HK-2 (cell line): ENCODE data around the gene UGT2B17.
A peak's percentile ranks its signal among the peaks of the same experiment; 100 is the strongest.
"Not testable (repeated sequence)": the region's sequence is repeated elsewhere in the genome, so short reads cannot be mapped to it uniquely, and the experiment has no call there.

Source experiments
- DNase-seq: peaks from one replicate; pipeline ENCODE4 v3.0.0-alpha.2; 2018; ENCODE audit not compliant: unreplicated experiment

UGT2B17 gene

DNA sequence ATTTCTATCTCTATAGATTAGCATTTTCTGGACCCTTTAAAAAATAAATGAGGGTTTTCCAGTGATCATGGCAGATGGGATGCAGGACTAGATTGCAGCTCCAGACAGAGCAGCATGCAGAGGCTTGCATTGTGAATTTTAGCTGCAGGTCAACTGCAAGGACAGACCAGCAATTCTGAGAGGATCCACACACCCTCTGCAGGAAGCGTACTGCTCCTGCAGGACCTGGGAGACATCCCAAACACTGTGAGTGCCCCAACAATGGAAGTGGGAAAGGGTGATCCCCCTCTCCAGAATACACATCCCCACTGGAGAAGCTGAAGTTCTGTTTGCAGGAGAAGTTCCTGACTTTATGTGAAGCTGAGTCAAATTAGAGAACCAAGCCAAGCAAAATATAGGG is 7.1 kb downstream of the UGT2B17 start:
- DNase-seq = not testable (repeated sequence)

DNA sequence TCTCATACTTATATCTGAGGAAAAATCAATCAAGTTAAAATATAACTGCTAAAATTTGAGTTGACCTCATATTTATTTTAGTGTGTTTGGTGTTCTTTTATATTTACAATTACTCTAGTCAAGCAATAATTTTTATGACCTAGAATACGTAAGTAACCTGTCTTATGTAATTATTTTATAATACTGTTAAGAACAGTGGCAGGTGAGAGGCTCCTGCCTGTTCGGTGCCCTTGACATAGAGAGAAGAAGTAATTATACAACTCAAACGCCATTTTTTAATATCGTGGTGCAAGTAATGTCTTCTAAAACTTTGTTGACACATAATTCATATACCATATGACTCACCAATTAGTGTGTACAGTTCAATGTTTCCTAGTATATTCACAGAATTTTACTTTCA is 7.6 kb downstream of the UGT2B17 start:
- DNase-seq = not testable (repeated sequence)

- DNase-seq = not testable (repeated sequence)
These were observed 9.8 kb downstream of the UGT2B17 start for GRCh38 chr4:68566364-68566763.

DNA sequence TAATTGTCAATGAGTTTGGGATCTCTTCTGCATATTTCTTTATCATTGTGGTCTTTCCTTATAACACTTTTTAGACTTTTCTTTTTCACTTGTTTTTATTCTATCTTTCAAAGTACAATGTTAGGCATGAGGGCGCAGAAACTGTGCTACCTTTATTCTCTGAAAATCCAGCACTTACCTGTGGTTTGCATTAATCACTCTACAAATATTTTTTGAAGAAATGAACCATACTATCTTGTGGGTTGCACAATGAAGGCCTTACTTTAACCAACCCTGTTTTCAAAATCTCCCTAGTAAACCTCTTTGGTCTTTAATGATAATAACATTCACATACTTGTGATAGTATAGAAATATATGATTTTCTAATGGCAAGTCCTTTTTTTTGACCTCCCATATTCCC is 11.0 kb downstream of the UGT2B17 start:
- not testable (repeated sequence) for DNase-seq

- DNase-seq = not testable (repeated sequence)
These were observed 15.6 kb downstream of the UGT2B17 start for GRCh38 chr4:68560364-68561070.

GRCh38 chr4:68553830-68554229 is 22.3 kb downstream of the UGT2B17 start:
- not testable (repeated sequence) for DNase-seq

DNA sequence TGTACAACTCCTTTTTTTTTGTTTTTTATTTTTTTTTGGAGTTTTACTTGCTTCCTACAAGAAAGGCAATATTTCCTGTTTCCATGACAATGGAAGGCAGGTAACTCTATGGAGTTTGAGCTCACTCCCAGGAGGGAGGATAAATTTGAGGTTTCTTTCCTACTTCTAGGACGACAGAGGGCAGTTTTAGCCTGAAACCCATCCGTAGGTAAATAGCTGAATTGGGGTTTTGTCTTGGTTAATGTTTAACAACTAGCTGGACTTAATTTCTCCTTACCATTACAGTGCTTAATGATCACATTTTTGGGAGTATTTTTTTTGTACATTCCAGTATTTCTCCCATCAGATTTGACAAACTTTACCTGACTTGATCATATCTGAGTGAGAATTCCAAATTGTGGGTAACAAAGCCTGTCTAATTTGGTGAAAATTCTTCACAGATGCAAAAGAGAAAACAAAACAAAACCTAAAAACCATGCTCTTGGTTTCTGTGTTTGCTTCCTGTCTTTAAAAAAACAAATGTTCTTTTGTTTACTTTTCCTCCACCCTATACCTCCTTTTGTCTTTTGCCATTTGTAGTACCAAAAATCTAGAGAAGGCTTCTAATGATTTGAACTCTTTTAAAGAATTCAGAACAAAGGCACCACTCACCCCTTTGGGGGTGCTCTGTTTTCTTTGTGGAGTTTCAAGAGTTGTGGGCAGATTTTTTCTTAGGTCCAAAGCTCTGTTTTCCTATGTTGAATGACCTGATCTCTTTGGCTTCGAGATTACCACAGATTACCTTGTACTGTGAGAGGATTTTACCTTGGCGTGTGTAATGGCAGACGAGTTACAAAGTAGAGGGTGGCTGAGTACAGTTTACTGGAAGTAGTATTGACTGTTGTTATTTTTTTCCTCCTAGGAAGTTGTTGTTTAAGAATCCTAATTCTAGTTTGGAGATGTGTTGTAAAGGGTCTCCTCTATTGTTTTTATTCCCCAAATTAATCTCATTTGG is 23.0 kb downstream of the UGT2B17 start:
- not testable (repeated sequence) for DNase-seq

GRCh38 chr4:68542742-68543141 is 33.4 kb downstream of the UGT2B17 start:
- DNase-seq = not testable (repeated sequence)

DNA sequence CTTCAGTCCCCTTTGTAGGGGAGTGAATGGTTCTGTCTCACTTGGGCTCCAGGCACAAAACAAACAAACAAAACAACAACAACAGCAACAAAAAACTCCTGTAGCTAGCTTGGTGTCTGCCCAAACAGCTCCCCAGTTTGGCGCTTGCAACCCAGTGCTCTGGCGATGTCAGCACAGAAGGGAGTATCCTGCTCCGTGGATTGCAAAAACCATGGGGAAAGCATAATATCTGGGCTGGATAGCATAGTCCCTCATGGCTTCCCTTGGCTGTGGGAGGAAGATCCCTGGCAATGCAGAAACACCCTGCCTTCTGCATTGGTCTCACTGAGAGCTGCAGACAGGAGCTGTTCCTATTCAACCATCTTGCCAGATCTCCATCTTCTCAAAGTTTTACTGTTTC is 39.7 kb downstream of the UGT2B17 start:
- DNase-seq = no peak

GRCh38 chr4:68535974-68536373 is 40.1 kb downstream of the UGT2B17 start:
- DNase-seq = no peak

DNA sequence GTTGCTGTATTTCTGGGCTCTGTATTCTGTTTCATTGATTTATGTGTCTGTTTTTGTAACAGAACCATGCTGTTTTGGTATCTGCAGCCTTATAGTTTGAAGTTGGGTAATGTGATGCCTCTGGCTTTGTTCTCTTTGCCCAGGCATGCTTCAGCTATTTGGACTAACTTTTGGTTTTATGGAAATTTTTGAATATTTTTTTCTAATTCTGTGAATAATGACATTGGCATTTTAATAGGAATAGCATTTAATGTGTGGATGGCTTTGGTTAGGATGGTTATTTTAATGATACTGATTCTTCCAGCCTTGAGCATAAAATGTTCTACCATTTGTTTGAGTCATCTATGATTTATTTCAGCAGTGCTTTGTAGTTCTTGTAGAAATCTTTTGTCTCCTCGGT is 53.9 kb downstream of the UGT2B17 start:
- not testable (repeated sequence) for DNase-seq

GRCh38 chr4:68520985-68521384 is 55.1 kb downstream of the UGT2B17 start:
- no peak for DNase-seq

DNA sequence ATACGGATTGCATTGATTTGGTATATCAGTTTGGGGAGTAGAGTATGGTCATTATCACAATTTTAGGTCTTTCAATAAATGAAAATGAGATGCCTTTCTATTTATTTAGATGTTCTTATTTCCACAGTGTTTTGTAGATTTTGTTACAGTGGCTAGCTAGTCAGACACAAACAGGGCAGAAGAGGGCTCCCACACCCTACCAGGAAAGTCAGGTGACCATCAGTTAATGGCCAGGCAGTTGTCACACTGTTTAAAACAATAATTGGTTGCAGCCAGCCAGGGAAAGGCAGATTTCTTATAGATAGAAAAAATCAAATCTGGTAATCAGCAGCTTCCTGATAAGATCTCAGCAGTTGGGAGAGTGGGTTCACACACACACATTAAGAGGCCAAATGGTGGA is 57.2 kb downstream of the UGT2B17 start:
- no peak for DNase-seq

- not testable (repeated sequence) for DNase-seq
These were observed 70.7 kb downstream of the UGT2B17 start for GRCh38 chr4:68505452-68505851.

- not testable (repeated sequence) for DNase-seq
These were observed 71.3 kb downstream of the UGT2B17 start for GRCh38 chr4:68504836-68505235.

GRCh38 chr4:68503462-68503861 is 72.7 kb downstream of the UGT2B17 start:
- not testable (repeated sequence) for DNase-seq

- no peak for DNase-seq
These were observed 77.1 kb downstream of the UGT2B17 start for GRCh38 chr4:68499021-68499420.

- DNase-seq = peak; percentile 58
These were observed 77.6 kb downstream of the UGT2B17 start for GRCh38 chr4:68498413-68499007.

- no peak for DNase-seq
These were observed 81.4 kb downstream of the UGT2B17 start for GRCh38 chr4:68494688-68495087.

DNA sequence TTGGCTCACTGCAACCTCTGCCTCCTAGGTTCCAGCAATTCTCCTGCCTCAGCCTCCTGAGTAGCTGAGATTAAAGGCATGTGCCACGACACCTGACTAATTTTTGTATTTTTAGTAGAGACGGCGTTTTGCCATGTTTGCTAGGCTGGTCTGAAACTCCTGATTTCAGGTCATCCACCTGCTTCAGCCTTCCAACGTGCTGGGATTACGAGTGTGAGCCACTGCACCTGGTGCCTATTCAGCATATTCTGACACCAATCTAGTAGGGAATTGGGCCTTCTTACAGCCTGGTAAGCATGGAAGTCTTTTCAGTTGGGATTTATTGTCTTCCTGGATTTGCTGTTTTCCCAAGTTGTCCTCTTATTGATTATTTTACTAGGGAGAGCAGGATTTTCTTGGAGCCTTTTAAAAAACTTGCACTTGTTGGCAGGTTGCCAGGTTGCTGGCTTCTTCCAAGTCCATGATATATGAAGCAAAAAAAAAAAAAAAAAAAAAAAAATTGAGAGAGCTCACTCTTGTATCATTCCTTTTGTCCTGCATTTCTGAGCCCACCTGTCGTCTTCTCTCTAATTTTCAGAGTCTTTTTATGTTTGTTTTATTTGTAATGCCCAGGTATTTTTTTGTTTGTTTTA is 85.2 kb downstream of the UGT2B17 start:
- DNase-seq = no peak

GRCh38 chr4:68489338-68489737 is 86.8 kb downstream of the UGT2B17 start:
- DNase-seq = no peak
